GM19043 (cell line): ENCODE results near the gene YBEY.

ENCODE experiments used
- ATAC-seq: cut with Tn5 transposase; IDR thresholded peaks from one replicate; pipeline ENCODE4 v1.9.1; 2021; ENCODE audit warnings: low read depth; ENCODE audit not compliant: unreplicated experiment

The YBEY gene

DNA sequence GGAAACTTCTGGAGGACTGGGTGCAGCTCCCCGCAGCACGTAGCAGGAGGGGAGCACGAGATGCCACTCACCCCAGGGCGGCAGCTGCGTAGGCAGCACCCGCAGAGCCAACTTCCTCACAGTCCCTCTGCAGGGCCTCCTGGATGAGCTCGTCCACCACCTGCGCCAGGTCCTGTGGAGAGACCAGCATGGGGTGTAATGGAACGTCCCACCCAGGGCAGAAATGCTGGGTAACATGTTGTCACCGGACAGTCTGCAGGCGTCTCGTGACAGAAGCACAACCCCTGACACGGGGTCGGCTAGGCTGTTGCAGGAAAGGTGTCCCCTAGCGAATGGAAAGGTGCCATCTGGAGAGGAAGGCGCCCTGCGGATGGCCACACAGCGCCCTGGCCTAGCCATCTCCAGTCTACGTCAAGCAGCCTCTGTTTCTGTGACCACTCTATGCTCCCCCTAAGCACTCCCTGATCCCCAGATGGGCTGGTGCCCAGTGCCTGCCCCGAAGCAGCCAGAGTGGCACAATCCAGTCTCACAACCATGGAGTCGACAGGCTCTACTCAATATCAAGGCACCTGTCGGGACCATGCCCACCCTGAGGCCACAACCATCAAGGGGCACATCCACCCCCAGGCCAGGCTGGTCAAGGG is 22.0 kb upstream of the YBEY start:
- no peak for ATAC-seq

DNA sequence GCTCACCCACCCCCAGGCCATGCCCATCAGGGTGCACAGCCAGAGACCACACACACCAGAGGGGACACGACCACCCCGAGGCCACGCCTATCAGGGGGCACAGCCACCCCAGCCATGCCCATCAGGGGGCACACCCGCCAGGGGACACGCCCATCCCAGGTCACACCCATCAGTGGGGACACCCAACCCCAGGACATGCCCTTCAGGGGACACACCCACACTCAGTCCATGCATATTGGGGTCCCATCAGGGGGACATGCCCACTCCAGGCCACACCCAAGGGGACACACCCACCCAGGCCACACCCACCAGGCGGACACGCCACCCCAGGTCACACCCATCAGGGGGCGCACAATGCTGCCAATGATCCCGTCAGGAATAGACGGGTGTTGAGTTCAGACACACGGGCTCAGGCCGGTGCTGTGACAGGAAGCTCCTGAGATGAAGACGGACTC is 21.4 kb upstream of the YBEY start:
- ATAC-seq = no peak

DNA sequence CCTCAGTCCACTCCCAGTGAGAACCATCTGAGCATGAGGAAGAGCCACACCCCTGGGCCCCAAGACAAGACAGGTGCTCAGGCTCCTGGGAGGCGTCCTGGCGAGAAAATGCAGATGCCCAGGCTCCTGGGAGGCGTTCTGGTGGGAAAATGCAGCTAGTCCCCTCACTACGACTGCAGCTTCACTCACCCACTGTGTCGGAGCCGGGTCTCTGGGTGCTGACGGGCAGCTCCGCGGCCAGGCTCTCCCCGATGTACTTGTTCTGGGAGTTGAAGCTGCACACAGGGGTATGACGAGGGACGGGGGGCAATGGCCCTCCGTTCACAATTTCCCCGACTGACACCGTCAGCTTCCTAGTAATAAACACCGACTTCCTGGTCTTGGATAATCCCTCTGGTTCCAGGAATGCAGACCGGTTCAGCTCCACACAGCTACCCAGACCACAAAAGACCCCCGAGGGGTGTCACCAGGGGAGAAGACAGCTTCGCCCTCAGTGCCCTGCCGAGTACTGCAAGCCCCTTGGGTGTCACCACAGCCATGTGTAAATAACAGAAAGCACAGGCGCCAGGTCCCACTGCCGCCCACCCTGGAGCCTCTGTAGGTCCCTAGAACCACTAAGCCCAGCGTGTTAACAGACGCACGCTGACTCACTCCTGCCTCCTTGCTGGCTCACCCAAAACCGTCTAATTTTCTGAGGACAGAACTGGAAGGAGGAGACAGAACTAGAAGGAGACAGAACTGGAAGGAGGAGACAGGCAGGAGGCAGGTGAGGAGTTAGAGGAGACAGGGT is 20.2 kb upstream of the YBEY start:
- ATAC-seq = no peak

DNA sequence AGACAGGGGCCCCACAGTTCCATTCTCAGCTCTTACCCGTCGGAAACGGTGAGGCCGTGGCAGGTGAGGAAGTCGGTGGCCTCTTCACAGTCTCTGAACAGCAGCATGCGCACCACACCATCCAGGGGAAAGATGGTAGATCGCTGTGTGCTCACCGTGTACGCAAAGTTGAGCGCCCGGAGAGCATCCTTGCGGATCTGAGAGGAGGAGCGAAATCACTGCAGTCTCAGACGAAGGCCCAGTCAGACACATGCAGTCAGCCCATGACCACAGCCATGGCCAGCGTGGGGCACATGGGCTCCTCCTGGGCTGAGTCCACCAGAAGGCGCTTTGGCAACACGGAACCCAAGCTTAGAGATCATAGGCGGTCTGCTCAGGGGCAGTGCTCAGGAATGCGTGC is 19.2 kb upstream of the YBEY start:
- no peak for ATAC-seq

DNA sequence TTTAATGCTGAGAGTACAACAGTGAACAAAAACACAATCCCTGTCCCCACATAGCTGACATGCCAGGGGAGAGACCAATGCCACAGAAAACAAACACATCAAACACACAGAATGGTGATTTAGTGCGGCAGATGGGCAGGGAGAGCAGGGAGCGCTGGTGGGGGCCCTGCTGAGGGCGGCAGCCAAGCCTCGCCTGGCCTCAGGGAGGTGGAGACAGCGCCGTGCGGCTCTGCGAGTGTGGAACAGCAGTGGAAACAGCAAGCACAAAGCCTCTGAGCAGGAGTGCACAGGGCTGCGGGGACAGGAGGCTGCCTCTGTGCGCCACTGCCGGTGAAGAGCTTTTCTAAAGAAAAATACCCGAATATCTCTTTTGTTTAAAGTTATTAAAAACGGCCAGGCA is 17.8 kb upstream of the YBEY start:
- ATAC-seq = no peak

DNA sequence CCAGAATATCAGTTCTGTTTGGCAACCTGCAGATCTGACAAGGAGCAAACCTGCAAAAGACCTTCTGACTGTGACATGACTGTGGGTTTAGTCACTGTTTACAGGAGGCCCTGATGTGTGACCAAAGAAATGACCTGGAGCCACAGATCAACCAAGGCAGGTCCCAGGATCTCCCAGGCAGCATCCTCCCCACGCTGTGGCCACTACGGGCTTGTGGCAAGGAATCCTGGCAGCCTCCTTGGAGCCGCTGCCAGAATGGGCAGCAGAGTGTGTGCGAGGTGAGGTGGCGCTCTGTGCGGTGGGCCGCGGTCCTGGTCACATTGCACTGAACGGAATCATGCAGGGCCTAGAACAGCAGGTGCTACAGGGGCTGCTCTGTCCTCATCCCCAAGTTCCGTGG is 16.7 kb upstream of the YBEY start:
- ATAC-seq = no peak

DNA sequence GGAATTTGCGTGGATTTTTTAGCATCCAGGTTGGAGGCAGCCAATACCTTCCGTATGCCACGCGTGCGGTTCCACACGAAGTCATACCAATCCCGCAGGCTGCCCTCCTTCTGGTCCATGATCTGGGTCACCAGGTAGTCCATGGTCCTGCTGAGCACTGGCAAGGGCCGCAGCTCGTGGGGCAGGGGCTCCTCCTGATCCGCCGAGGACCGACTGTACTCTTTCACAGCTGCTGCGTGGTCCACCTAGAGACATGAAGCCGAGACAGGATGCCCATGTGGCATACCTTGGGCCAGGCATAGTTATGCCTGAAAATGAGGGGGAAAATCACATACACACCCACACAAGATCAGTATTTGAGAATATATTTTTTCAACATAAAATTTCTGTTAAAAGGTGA is 12.8 kb upstream of the YBEY start:
- no peak for ATAC-seq

DNA sequence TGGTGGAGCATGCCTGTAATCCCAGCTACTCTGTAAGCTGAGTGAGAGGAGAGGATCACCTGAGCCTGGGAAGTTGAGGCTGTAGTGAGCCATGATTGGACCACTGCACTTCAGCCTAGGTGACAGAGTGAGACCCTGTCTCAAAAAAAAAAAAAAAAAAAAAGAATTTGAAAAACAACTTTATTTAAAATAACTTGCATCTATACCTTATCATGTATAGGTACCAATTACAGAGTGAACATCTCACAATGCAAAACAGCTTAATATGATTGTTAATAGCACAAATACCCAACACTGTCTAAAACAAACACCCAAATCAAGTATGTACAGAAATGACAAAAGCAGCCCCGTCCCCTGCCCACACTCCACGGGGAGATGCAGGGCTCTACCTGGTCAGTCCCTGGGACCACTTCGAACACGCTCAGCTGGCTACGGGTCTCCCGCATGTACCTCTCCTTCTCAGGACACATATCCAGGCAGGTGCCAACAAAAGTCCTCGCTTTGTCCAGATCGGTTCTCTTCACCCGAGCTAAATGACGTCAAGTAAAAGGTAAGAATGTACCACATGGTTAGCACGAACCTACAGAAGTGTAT is 11.2 kb upstream of the YBEY start:
- ATAC-seq = no peak

DNA sequence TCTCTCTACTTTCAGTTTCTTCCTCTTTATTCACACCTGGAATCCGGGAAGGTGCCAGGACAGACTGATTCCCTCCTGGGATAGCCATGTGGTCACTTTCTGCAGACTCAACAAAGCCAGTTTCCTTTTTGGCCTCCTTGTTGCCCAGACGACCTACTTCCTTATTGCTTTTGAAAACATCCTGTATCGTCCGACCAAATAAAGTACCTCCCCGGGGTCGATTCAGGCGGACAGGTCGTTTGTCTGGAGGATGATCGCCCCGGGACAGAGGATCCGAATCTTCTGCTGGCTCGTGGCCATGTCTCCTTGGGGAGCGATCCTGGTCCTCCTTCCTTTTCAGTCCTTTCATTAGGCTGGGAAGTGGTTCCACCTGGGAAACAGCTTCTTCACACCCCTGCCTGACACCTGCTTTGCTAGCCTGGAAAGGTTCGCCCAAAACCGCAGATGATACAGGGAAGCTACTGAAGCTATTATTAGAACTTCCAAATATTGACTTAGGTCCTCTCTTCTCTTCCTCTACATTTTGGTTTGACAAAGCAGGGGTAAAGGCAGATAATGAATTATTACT is 2.0 kb upstream of the YBEY start:
- no peak for ATAC-seq

DNA sequence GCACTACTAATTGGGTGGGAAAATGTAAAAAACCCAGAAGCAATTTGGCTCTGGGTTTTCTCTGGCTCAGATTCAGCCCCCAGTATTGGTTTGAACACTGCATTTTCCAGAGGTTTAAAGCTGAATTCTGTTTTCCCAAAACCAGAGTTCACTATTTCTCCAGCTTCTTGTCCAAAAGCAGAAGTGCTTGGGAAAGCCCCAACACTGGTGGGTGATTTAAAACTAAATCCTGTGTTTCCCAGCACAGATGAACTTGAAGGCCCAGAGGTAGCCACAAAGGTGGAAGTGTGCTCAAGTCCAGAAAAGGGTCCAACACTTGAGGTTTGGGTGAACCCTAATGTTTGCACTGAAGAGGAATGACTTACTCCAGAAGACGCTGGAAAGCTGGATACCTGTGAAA is 1.4 kb upstream of the YBEY start:
- no peak for ATAC-seq

DNA sequence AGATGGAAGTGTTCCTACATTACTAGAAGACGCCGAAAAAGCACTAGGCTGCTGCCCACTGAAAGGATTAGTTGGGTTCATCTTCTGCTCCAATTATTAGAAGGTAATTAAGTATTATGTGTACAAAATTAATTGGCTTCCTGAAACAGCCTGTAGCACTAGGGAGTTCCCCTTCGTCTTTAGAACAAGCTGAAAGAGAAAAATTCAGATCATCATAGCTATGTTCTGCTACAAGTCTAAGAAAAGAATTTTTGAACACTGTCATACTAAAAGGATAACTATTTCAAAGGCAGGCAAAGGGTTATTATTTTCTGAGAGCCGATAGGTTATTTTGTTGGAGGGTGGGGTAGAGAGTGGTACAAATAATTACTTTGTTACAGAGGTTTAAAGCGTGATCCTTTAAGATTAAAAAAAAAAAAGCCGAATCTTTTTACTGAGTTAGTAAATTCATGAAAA is 908 bp upstream of the YBEY start, which contains the start of gene MCM3AP:
TSS of gene MCM3AP (minus strand) at position 406 of the 456 bp plus-strand sequence. CDS start at position 81, 325 bp downstream.
- no peak for ATAC-seq

DNA sequence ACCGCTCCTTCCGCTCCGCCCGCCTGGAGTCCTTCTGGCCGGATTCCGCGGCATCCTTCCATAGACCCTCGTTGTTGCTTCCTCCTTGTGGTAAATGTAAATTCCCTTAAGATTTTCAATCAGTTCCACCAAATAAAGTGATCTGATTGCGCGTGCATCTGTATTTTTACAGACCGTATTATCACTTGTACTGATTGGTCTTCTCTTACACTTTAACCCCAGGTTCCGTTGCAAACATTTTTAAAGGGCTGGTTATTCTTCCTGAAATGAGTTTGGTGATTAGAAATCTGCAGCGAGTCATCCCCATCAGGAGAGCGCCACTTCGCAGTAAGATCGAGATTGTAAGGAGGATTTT is 483 bp downstream of the YBEY start:
- ATAC-seq = no peak

DNA sequence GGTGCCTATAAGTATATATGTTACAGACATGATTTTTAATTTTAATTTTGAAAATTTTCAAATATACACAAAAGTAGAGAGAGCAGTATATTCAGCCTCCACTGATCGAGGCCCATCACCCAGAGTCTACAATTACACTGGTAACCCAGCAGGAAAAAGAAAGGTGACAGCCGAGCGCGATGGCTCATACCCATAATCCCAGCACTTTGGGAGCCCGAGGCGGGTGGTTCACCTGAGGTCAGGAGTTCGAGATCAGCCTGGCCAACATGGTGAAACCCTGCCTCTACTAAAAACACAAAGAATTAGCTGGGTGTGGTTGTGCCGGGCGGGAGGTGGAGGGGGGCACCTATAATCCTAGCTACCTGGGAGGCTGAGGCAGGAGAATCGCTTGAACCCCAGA is 1.4 kb downstream of the YBEY start:
- no peak for ATAC-seq

DNA sequence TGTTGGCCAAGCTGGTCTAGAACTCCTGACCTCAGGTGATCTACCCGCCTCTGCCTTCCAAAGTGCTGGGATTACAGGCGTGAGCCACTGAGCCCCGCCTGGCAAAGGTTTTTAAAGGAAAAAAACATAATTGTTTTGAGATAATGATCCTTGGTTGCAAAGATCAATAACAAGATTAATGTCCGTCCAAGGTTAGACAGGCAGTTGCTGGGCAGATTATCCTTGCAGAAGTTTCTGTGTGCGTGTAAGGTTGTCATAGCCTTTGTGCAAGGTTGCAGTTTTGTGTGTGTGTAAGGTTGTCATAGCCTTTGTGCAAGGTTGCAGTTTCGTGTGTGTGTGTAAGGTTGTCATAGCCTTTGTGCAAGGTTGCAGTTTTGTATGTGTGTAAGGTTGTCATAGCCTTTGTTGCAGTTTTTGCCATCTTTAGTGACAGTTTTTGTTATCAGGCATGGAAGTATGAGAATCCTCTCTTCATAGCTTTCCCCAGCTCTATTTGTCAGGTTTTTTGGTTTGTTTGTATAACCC is 3.6 kb downstream of the YBEY start:
- no peak for ATAC-seq

DNA sequence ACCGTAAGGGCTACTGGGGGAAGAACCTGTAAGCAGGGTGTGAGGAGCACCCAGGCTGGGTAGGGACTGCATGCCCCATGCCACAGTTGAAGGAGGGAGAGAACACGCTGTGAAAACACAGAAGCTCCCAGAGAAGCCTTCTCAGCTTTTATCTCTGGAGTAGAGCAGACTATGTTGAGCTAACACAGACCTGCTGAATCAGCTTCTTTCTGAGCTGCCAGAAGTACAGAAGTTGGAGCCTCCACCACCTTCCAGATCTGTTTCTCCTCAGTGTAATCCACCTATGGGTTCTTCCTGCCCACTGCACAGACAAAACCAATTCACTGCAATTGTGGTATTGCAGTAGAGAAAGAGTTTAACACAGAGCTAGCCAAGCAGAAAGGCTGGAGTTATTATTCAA is 5.4 kb downstream of the YBEY start:
- no peak for ATAC-seq

DNA sequence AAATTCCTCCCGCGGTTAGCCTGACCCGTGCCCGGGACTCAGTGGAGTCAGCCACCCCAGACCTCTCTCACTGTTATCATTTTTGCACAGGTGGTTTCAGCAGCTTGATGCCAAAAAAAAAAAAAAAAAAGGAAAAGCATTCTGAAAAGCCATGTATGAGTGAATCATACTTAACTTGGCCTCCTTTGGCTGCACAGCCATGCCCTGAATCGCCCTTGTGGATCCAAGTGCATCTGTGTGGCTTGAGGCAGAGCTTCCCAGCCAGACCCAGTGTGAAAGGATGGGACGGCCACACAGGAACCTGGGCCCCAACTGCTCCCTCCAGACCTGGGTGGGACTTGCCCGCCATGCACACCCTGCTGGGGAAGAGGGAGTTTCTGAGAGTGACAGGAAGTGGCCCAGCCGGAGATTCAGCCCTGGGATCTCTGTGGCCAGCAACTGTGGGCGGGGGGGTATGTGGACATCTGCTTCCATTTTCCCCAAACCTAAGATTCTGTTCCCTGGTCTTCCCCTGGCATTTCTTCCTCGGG is 8.6 kb downstream of the YBEY start:
- ATAC-seq = no peak

DNA sequence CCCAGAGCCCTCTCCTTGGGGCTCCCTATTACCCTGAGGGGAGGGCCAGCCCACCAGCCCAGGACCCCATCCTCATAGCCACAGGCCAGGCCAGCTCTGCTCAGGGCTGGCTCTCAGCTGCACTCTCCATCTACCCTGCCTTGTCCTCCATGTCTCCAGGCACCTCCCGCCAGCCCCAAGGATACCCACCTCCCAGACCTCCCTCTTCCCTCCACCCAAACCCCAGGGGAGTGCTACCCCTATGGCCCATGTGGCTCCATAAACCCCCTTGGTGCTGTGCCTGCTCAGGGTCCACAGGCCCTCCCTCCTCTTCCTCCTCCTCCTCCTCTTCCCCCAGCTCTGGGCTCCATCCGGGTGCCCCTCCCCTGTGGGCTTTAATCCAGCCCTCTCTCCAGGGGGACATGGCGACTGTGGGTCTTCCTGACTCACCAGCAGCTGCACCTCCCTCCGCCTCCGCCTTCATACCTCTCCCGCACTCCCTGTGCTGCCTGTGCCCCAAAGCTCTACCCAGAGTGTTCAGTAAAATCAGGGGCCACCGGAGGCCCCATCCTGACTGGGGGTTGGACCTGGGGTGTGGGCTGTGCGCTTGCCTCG is 9.1 kb downstream of the YBEY start:
- no peak for ATAC-seq

DNA sequence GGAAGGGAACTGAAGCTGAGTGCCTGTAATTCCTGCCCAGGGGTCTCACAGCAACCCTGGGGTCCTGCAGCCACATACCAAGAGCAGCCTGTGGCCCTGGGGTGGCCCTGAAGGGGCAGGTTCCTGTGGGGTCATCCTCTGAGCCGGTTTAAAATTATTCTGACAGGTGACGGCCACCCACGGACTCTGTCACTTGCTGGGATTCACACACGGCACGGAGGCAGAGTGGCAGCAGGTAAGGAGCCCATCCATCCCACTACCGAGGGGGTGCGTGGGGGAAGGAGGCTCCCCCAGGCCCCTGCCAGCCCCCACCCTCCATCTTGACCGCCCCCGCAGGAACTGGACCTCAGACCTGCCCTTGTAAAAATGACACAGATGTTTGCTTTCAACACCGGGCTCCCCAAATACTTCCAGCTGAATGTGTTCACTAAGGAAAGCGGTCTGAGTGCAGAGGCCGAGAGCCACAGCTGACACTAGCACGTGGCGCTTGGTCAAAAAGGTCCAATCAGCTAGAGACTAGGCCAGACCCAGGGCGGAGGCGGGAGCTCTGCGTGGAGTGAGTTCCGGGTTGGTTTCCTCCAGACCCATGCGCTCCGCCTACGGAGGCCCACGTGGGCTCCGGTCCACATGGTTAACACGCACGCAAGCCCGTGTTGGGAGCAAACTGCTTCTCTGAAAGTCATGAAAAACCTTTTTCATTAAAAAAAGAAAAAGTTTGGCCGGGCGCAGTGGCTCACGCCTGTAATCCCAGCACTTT is 10.0 kb downstream of the YBEY start:
- ATAC-seq = no peak

DNA sequence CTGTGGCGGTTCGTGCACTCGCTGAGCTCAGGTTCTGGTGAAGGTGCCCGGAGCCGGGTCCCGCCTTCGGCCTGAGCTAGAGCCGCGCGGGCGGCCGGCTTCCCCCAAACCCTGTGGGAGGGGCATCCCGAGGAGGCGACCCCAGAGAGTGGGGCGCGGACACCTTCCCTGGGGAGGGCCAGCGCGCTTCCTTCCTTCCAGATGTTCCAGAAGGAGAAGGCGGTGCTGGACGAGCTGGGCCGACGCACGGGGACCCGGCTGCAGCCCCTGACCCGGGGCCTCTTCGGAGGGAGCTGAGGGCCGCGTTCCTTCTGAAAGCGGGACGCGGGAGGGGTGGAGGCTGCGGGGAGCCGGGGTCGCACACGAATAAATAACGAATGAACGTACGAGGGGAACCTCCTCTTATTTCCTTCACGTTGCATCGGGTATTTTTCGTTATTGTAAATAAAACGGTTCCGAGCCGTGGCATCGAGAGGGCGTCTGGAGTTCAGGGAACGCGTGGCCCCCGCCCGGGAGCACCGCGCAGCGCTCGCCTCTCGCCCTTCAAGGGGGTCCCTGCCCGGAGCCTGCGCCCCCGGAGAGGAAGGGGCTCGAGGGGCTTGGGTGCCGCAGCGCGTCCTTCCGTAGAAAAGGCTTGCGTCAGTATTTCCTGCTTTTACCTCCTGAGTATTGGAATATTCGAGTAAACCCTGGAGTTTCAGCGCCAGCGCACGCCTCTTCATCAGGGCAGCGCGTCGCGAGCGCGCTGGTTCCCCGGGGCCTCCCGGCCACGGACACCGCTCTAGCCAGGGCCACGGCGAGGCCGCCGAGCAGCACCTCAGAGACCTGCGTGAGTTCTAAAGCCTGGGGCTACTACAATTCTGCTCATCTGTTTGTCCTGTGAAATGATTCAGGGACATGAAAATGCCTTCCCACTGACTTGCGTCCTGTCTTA is 11.5 kb downstream of the YBEY start:
- ATAC-seq = no peak
